ENCODE results near the gene SRGAP3. TPM values are rescaled to one million over a fixed set of nuclear protein-coding genes. Genes with fewer than 3 reads are reported as not detected.
A peak's percentile ranks its signal among the peaks of the same experiment; 100 is the strongest.

SRGAP3 gene
- total RNA-seq, 1 donor, result 2.5 TPM

DNA sequence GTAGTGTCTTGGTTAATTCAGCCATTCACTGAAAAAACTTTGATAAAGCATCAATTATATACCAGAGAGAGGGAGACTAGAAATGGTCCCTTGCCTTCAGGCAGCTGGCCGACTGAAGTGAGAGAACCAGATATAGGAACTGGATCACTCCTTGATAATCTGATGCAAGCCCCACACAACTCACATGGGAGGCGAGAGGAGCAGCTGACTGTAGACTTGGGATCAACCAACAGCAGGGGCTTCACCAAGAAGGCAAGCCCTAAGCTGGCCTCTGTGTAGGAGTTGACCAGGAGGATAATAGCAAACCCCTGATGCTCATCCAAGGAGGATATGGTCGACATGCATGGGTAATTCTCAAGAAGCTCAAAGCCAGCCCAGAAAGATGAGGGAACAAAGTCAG lies 133.1 kb downstream of the SRGAP3 start:
- no peaks in the 10 kb centered on the region for H3K79me2 ChIP-seq (ENCODE audit: insufficient read depth, low read length)
- H2AFZ ChIP-seq (ENCODE audit: low read length), result no peak overlapping the region
- no peaks in the 10 kb centered on the region for H4K20me1 ChIP-seq (ENCODE audit: insufficient read depth, low read length)
- no peak overlapping the region for H3K4me2 ChIP-seq (ENCODE audit: insufficient read depth, low read length)
- no peak overlapping the region for H3K4me3 ChIP-seq (ENCODE audit: insufficient read depth, low read length)
- H3K36me3 ChIP-seq (ENCODE audit: insufficient read depth, low read length), result no peaks in the 10 kb centered on the region
- H3K9me3 ChIP-seq (ENCODE audit: low read depth, low read length), result no peaks in the 10 kb centered on the region
- no peaks in the 10 kb centered on the region for H3K27me3 ChIP-seq (ENCODE audit: insufficient read depth, low read length)
- no peak for DNase-seq (ENCODE audit: insufficient read length, low spot score, missing footprints)
- H3K27ac ChIP-seq (ENCODE audit: low read depth, low read length), result no peak overlapping the region
- TF ChIP-seq, protein P1, sequence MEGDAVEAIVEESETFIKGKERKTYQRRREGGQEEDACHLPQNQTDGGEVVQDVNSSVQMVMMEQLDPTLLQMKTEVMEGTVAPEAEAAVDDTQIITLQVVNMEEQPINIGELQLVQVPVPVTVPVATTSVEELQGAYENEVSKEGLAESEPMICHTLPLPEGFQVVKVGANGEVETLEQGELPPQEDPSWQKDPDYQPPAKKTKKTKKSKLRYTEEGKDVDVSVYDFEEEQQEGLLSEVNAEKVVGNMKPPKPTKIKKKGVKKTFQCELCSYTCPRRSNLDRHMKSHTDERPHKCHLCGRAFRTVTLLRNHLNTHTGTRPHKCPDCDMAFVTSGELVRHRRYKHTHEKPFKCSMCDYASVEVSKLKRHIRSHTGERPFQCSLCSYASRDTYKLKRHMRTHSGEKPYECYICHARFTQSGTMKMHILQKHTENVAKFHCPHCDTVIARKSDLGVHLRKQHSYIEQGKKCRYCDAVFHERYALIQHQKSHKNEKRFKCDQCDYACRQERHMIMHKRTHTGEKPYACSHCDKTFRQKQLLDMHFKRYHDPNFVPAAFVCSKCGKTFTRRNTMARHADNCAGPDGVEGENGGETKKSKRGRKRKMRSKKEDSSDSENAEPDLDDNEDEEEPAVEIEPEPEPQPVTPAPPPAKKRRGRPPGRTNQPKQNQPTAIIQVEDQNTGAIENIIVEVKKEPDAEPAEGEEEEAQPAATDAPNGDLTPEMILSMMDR (IDR thresholded peaks at IDR 0.05; ENCODE audit: extremely low read depth, low read depth, low read length), result no peak
- H3K4me1 ChIP-seq (ENCODE audit: insufficient read depth, low read length), result no peaks in the 10 kb centered on the region

DNA sequence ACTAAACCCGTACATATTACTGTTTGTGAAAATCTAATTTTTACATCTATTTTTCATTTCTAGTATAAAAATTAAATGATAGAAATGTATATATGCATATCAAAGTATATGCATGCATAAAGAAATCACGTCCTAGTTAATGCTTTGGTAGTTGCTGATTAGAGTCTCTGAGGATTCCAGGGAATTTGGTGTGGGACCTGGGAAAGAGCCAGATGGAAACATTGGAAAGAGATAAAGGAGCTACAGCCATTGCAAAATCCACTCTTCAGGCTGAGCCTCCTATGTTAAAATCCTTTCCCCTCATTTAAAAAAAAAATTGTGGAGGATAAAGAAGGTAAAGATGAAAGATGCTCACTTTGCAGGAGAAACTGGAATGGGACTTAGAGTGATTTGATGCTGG lies 134.1 kb downstream of the SRGAP3 start:
- DNase-seq (ENCODE audit: insufficient read length, low spot score, missing footprints), result no peak
- Histone ChIP-seq H3K27ac (ENCODE audit: low read depth, low read length) (no peak overlapping the region), H3K36me3 (ENCODE audit: insufficient read depth, low read length) (no peaks in the 10 kb centered on the region), H3K9me3 (ENCODE audit: low read depth, low read length) (no peaks in the 10 kb centered on the region), H2AFZ (ENCODE audit: low read length) (no peak overlapping the region), H3K4me3 (ENCODE audit: insufficient read depth, low read length) (no peak overlapping the region), H3K4me1 (ENCODE audit: insufficient read depth, low read length) (no peaks in the 10 kb centered on the region), H3K27me3 (ENCODE audit: insufficient read depth, low read length) (no peaks in the 10 kb centered on the region), H3K4me2 (ENCODE audit: insufficient read depth, low read length) (no peak overlapping the region), H3K79me2 (ENCODE audit: insufficient read depth, low read length) (no peaks in the 10 kb centered on the region), H4K20me1 (ENCODE audit: insufficient read depth, low read length) (no peaks in the 10 kb centered on the region)
- TF ChIP-seq, protein P1 (IDR thresholded peaks at IDR 0.05; ENCODE audit: extremely low read depth, low read depth, low read length), result no peak

DNA sequence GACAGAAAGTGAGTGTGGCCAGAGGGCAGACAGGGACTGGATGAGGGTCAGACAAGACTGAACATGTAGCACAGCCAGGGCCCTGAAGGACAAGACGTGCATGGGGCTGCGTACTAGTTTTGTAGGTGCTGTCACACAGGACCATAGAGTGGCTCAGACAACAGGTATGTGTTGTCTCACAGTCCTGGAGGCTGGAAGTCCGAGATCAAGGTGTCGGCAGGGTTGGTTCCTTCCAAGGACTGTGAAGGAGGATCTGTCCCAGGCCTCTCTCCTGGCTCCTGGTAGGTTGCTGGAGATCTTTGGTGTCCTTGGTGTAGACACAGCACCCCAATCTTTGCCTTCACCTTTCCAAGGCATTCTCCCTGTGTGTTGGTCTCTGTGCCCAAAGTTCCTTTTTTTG lies 136.4 kb downstream of the SRGAP3 start:
- DNase-seq (ENCODE audit: insufficient read length, low spot score, missing footprints), result no peak
- Histone ChIP-seq H3K79me2 (ENCODE audit: insufficient read depth, low read length) (no peaks in the 10 kb centered on the region), H2AFZ (ENCODE audit: low read length) (no peak overlapping the region), H3K36me3 (ENCODE audit: insufficient read depth, low read length) (no peaks in the 10 kb centered on the region), H3K4me3 (ENCODE audit: insufficient read depth, low read length) (no peak overlapping the region), H3K4me2 (ENCODE audit: insufficient read depth, low read length) (no peak overlapping the region), H3K27me3 (ENCODE audit: insufficient read depth, low read length) (no peaks in the 10 kb centered on the region), H3K27ac (ENCODE audit: low read depth, low read length) (no peak overlapping the region), H4K20me1 (ENCODE audit: insufficient read depth, low read length) (no peaks in the 10 kb centered on the region), H3K4me1 (ENCODE audit: insufficient read depth, low read length) (no peaks in the 10 kb centered on the region), H3K9me3 (ENCODE audit: low read depth, low read length) (no peaks in the 10 kb centered on the region)
- TF ChIP-seq, protein P1 (IDR thresholded peaks at IDR 0.05; ENCODE audit: extremely low read depth, low read depth, low read length), result no peak

DNA sequence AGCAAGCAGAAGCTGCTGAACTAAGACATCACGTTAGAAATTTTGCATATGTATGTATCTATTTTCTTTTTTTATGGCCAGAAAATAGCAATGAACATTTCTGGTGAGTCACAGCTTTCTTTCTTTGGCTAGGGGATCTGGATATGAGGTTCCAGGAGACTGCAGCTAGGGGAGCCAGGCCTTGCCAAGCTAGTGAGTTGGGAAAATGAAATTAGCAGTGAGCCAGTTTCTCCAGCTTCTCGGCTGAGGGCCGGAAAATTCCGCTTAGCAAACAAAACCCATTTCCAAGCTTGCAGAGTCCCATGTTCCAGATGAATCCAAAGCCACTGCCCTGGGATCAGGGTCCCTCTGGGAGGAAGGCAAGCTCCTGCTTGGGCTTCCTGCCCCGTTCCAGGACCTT lies 137.6 kb downstream of the SRGAP3 start:
- H3K4me3 ChIP-seq (ENCODE audit: insufficient read depth, low read length), result no peak overlapping the region
- no peaks in the 10 kb centered on the region for H4K20me1 ChIP-seq (ENCODE audit: insufficient read depth, low read length)
- H3K27ac ChIP-seq (ENCODE audit: low read depth, low read length), result no peak overlapping the region
- TF ChIP-seq, protein P1 (IDR thresholded peaks at IDR 0.05; ENCODE audit: extremely low read depth, low read depth, low read length), result peak; percentile 27
- H3K27me3 ChIP-seq (ENCODE audit: insufficient read depth, low read length), result no peaks in the 10 kb centered on the region
- no peaks in the 10 kb centered on the region for H3K4me1 ChIP-seq (ENCODE audit: insufficient read depth, low read length)
- H3K4me2 ChIP-seq (ENCODE audit: insufficient read depth, low read length), result no peak overlapping the region
- no peak overlapping the region for H2AFZ ChIP-seq (ENCODE audit: low read length)
- no peaks in the 10 kb centered on the region for H3K36me3 ChIP-seq (ENCODE audit: insufficient read depth, low read length)
- DNase-seq (ENCODE audit: insufficient read length, low spot score, missing footprints), result peak; percentile 93
- H3K79me2 ChIP-seq (ENCODE audit: insufficient read depth, low read length), result no peaks in the 10 kb centered on the region
- no peaks in the 10 kb centered on the region for H3K9me3 ChIP-seq (ENCODE audit: low read depth, low read length)
